Measurements from ENCODE around the gene OR2A25.

DNA sequence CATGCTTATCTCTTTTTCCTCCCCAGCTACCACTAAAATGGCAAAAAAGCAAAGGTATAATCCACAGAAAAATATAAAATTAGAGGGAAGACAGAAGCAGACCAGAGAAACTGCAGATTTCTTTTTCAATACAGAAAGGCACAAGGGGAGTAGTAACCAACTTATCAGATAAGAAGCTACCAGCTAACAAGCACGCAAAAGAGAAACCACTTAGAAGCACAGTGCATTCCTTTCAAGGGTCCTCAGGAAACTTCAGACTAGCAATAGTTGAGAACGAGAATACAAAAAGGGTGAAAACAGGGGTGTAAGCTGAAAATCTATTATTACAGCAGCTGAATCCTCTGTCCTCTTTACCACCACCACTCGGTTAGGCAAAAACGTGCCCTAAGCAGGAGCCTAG, 30.7 kb upstream of the OR2A25 start:
- TF ChIP-seq, protein P1, sequence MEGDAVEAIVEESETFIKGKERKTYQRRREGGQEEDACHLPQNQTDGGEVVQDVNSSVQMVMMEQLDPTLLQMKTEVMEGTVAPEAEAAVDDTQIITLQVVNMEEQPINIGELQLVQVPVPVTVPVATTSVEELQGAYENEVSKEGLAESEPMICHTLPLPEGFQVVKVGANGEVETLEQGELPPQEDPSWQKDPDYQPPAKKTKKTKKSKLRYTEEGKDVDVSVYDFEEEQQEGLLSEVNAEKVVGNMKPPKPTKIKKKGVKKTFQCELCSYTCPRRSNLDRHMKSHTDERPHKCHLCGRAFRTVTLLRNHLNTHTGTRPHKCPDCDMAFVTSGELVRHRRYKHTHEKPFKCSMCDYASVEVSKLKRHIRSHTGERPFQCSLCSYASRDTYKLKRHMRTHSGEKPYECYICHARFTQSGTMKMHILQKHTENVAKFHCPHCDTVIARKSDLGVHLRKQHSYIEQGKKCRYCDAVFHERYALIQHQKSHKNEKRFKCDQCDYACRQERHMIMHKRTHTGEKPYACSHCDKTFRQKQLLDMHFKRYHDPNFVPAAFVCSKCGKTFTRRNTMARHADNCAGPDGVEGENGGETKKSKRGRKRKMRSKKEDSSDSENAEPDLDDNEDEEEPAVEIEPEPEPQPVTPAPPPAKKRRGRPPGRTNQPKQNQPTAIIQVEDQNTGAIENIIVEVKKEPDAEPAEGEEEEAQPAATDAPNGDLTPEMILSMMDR (IDR thresholded peaks at IDR 0.05) = no peak
- TF ChIP-seq POLR2A (IDR thresholded peaks at IDR 0.05) (no peak), POLR2AphosphoS5 (IDR thresholded peaks at IDR 0.05; ENCODE audit: insufficient read depth in 1 of 2, low read depth in 1 of 2) (no peak)

Data from vagina (tissue), 2 donors.